Activated CD4-positive, alpha-beta memory T cell treated with anti-CD3 and anti-CD28 coated beads for 36 hours (primary cell): ENCODE results near the gene TATDN3. TPM values are rescaled to one million over a fixed set of nuclear protein-coding genes. Genes with fewer than 3 reads are reported as not detected.
"Not testable (repeated sequence)": the region's sequence is repeated elsewhere in the genome, so short reads cannot be mapped to it uniquely, and the experiment has no call there.

ENCODE experiments used
- CTCF ChIA-PET: fragments of 350-600 bp; sonication (Branson Sonifier 250); formaldehyde crosslinking; loops from one replicate; lab custom pipeline; 2021; ENCODE audit warnings: antibody characterized with exemption, inconsistent platforms; lab: Charles Lee
- POLR2A ChIA-PET: fragments of 350-600 bp; sonication (Branson Sonifier 250); formaldehyde crosslinking; loops from one replicate; lab custom pipeline; 2021; ENCODE audit warnings: antibody characterized with exemption; lab: Charles Lee
- DNase-seq: peaks from one replicate; pipeline ENCODE4 v3.0.0-alpha.2; 2020
- H3K27ac Mint-ChIP-seq: one replicate; pipeline ENCODE4 v1.8.0; 2021; ENCODE audit warnings: mixed read lengths
- H3K27me3 Mint-ChIP-seq: one replicate; pipeline ENCODE4 v1.8.0; 2021; ENCODE audit warnings: mixed read lengths
- H3K36me3 Mint-ChIP-seq: one replicate; pipeline ENCODE4 v1.8.0; 2021; ENCODE audit warnings: mixed read lengths
- H3K4me1 Mint-ChIP-seq: one replicate; pipeline ENCODE4 v1.8.0; 2021; ENCODE audit warnings: low read depth, mixed read lengths
- H3K4me3 Mint-ChIP-seq: one replicate; pipeline ENCODE4 v1.8.0; 2021; ENCODE audit warnings: mild to moderate bottlenecking, mixed read lengths
- H3K9me3 Mint-ChIP-seq: one replicate; pipeline ENCODE4 v1.8.0; 2021; ENCODE audit warnings: mixed read lengths
- intact Hi-C: fragments of 100-400 bp; cut with micrococcal nuclease; formaldehyde crosslinking; loops from one replicate; pipeline ENCODE4 v1.15.1; 2023
- total RNA-seq, 2 experiments: library from RNA; stranded (reverse); gene quantifications; one replicate each; pipeline ENCODE4 v1.2.3, GENCODE V29; 2021

TATDN3 gene
- total RNA-seq, 2 experiments from 2014 or later, result 19.2 to 20.7 TPM

- POLR2A ChIA-PET, result interaction anchor here (0.7 kb wide), 1 partner anchor 650 kb away, joined by 5 read pairs; no protein-coding TSS in a partner anchor
- Mint-ChIP-seq H3K9me3 (peaks cover 23% of the 10 kb centered on the region), H3K36me3 (peaks cover 10% of the 10 kb centered on the region), H3K4me1 (peaks cover 2% of the 10 kb centered on the region), H3K27me3 (peaks cover 3% of the 10 kb centered on the region), H3K4me3 (no peak overlapping the region), H3K27ac (no peak overlapping the region)
- intact Hi-C loops, result no loop called here
- CTCF ChIA-PET, result interaction anchor here (1.0 kb wide), 1 partner anchor 371 kb away, joined by 4 read pairs; no protein-coding TSS in a partner anchor
- DNase-seq, result no peak
These were observed 36.7 kb downstream of the TATDN3 start for GRCh38 chr1:212828395-212828794.

- H3K9me3 Mint-ChIP-seq, H3K27ac Mint-ChIP-seq, H3K4me3 Mint-ChIP-seq, intact Hi-C loops, H3K4me1 Mint-ChIP-seq, H3K27me3 Mint-ChIP-seq, H3K36me3 Mint-ChIP-seq: not testable (repeated sequence)
- ChIA-PET CTCF (interaction anchor here (0.6 kb wide), 1 partner anchor 163 kb away, joined by 3 read pairs; no protein-coding TSS in a partner anchor), POLR2A (interaction anchor here (0.6 to 1.6 kb wide), 2 partner anchors 24 to 107 kb away, joined by 3 to 4 read pairs; partner anchors contain the start of gene FLVCR1)
- peak; percentile 50 for DNase-seq
These were observed 41.8 kb downstream of the TATDN3 start for GRCh38 chr1:212833211-212834207.

GRCh38 chr1:212838145-212838544 is 46.5 kb downstream of the TATDN3 start:
- H3K4me3 Mint-ChIP-seq, result no peak overlapping the region
- CTCF ChIA-PET, result interaction anchor here (2.5 kb wide), 1 partner anchor 382 kb away, joined by 6 read pairs; no protein-coding TSS in a partner anchor

GRCh38 chr1:212844521-212844920 is 52.8 kb downstream of the TATDN3 start:
- H3K9me3 Mint-ChIP-seq, H3K4me1 Mint-ChIP-seq, DNase-seq, CTCF ChIA-PET, H3K27me3 Mint-ChIP-seq, H3K4me3 Mint-ChIP-seq, H3K36me3 Mint-ChIP-seq, intact Hi-C loops, H3K27ac Mint-ChIP-seq: not testable (repeated sequence)
- POLR2A ChIA-PET, result interaction anchor here (0.6 kb wide), 1 partner anchor 52 kb away, joined by 3 read pairs; no protein-coding TSS in a partner anchor

More at GRCh38 chr1:212838145-212838544, 46.5 kb downstream of the TATDN3 start:
- Mint-ChIP-seq H3K36me3 (no peaks in the 10 kb centered on the region), H3K9me3 (no peaks in the 10 kb centered on the region), H3K27me3 (no peaks in the 10 kb centered on the region), H3K4me1 (peaks cover 7% of the 10 kb centered on the region), H3K27ac (no peak overlapping the region)
- intact Hi-C loops, result no loop called here
- POLR2A ChIA-PET, result interaction anchor here (1.1 kb wide), 1 partner anchor 20 kb away, joined by 4 read pairs; the partner anchor contains the start of gene FLVCR1
- DNase-seq, result no peak

GRCh38 chr1:212847549-212847948 is 55.9 kb downstream of the TATDN3 start, which contains the start of gene SPATA45:
Gene SPATA45, minus strand, starts transcription at chr1:212847649. Its CDS starts 11,500 bp downstream, at chr1:212836149.
- no peak within 1 kb of the TSS for H3K4me3 Mint-ChIP-seq
- POLR2A ChIA-PET, result no interaction called here
- no peak for DNase-seq
- peaks cover 8% of the 10 kb centered on the region for H3K36me3 Mint-ChIP-seq
- intact Hi-C loops, result no loop called here
- no peaks in the 10 kb centered on the region for H3K9me3 Mint-ChIP-seq
- H3K27ac Mint-ChIP-seq, result no peak within 1 kb of the TSS
- CTCF ChIA-PET, result no interaction called here
- H3K27me3 Mint-ChIP-seq, result no peaks in the 10 kb centered on the region
- H3K4me1 Mint-ChIP-seq, result no peaks in the 10 kb centered on the region

GRCh38 chr1:212852105-212852688 is 60.5 kb downstream of the TATDN3 start:
- H3K27ac Mint-ChIP-seq, result no peak overlapping the region
- peaks cover 7% of the 10 kb centered on the region for H3K4me1 Mint-ChIP-seq
- H3K4me3 Mint-ChIP-seq, result no peak overlapping the region
- H3K36me3 Mint-ChIP-seq, result peaks cover 10% of the 10 kb centered on the region
- no peaks in the 10 kb centered on the region for H3K27me3 Mint-ChIP-seq
- no peak for DNase-seq
- H3K9me3 Mint-ChIP-seq, result no peaks in the 10 kb centered on the region
- intact Hi-C loops, result loop anchor here (10.0 kb wide), 1 partner anchor 817 kb away; the partner anchor contains the start of genes DTL and INTS7
- CTCF ChIA-PET, result no interaction called here
- POLR2A ChIA-PET, result no interaction called here

GRCh38 chr1:212853658-212854057 is 62.0 kb downstream of the TATDN3 start:
- Mint-ChIP-seq H3K9me3 (no peaks in the 10 kb centered on the region), H3K36me3 (peaks cover 10% of the 10 kb centered on the region), H3K27me3 (no peaks in the 10 kb centered on the region), H3K4me1 (peaks cover 12% of the 10 kb centered on the region), H3K27ac (no peak overlapping the region), H3K4me3 (no peak overlapping the region)
- ChIA-PET POLR2A (no interaction called here), CTCF (interaction anchor here (0.6 kb wide), 1 partner anchor 901 kb away, joined by 3 read pairs; no protein-coding TSS in a partner anchor)
- DNase-seq, result no peak
- intact Hi-C loops, result loop anchor here (10.0 kb wide), 1 partner anchor 819 kb away; the partner anchor contains the start of genes DTL and INTS7

- Mint-ChIP-seq H3K27ac (no peak overlapping the region), H3K4me1 (peaks cover 17% of the 10 kb centered on the region), H3K36me3 (peaks cover 12% of the 10 kb centered on the region), H3K4me3 (peak overlapping the region; percentile 96), H3K27me3 (no peaks in the 10 kb centered on the region), H3K9me3 (no peaks in the 10 kb centered on the region)
- intact Hi-C loops, result loop anchor here (5.0 to 10.0 kb wide), 5 partner anchors 96 to 822 kb away; partner anchors contain the start of genes DTL, INTS7, RPS6KC1 and VASH2
- CTCF ChIA-PET, result interaction anchor here (2.2 kb wide), 1 partner anchor 401 kb away, joined by 8 read pairs; no protein-coding TSS in a partner anchor
- POLR2A ChIA-PET, result interaction anchor here (0.6 kb wide), 1 partner anchor 12 kb away, joined by 6 read pairs; no protein-coding TSS in a partner anchor
- no peak for DNase-seq
These were observed 65.1 kb downstream of the TATDN3 start for GRCh38 chr1:212856755-212857154.

- Mint-ChIP-seq H3K9me3 (no peaks in the 10 kb centered on the region), H3K27me3 (no peaks in the 10 kb centered on the region), H3K36me3 (peaks cover 4% of the 10 kb centered on the region), H3K27ac (peak within 1 kb of the TSS; percentile 93), H3K4me1 (peaks cover 20% of the 10 kb centered on the region), H3K4me3 (peak within 1 kb of the TSS; percentile 96)
- ChIA-PET POLR2A (interaction anchor here (0.6 to 1.6 kb wide), 9 partner anchors 20 to 187 kb away, joined by 3 to 5 read pairs (median 3); no protein-coding TSS in a partner anchor), CTCF (interaction anchor here (0.7 to 2.2 kb wide), 4 partner anchors 122 to 402 kb away, joined by 3 to 8 read pairs (median 4); no protein-coding TSS in a partner anchor)
- DNase-seq, result peak; percentile 98
- intact Hi-C loops, result loop anchor here (1.0 to 10.0 kb wide), 8 partner anchors 67 to 823 kb away; partner anchors contain the start of genes ANGEL2, DTL, INTS7 and NSL1
These were observed 66.3 kb downstream of the TATDN3 start, which contains the start of gene FLVCR1 for GRCh38 chr1:212857992-212858460. Gene FLVCR1, plus strand, starts transcription at chr1:212858275. Its CDS starts 178 bp downstream, at chr1:212858453.

- peak; percentile 33 for DNase-seq
- H3K4me1 Mint-ChIP-seq, result peaks cover 24% of the 10 kb centered on the region
- peak overlapping the region; percentile 96 for H3K4me3 Mint-ChIP-seq
- ChIA-PET CTCF (interaction anchor here (0.9 to 2.2 kb wide), 2 partner anchors 136 to 403 kb away, joined by 5 to 8 read pairs; no protein-coding TSS in a partner anchor), POLR2A (interaction anchor here (0.5 to 1.6 kb wide), 9 partner anchors 21 to 524 kb away, joined by 3 to 5 read pairs (median 3); no protein-coding TSS in a partner anchor)
- no peaks in the 10 kb centered on the region for H3K9me3 Mint-ChIP-seq
- H3K36me3 Mint-ChIP-seq, result peaks cover 4% of the 10 kb centered on the region
- no peaks in the 10 kb centered on the region for H3K27me3 Mint-ChIP-seq
- H3K27ac Mint-ChIP-seq, result peak overlapping the region; percentile 93
- intact Hi-C loops, result loop anchor here (1.0 to 10.0 kb wide), 8 partner anchors 67 to 824 kb away; partner anchors contain the start of genes ANGEL2, DTL, INTS7 and NSL1
These were observed 67.0 kb downstream of the TATDN3 start for GRCh38 chr1:212858461-212859265.
